HG02759 (cell line): Measurements from ENCODE around the gene NCAPH2.

ENCODE experiments used
- ATAC-seq: cut with Tn5 transposase; IDR thresholded peaks from one replicate; pipeline ENCODE4 v1.9.1; 2021; ENCODE audit warnings: mild to moderate bottlenecking, moderate library complexity; ENCODE audit not compliant: unreplicated experiment

The NCAPH2 gene

DNA sequence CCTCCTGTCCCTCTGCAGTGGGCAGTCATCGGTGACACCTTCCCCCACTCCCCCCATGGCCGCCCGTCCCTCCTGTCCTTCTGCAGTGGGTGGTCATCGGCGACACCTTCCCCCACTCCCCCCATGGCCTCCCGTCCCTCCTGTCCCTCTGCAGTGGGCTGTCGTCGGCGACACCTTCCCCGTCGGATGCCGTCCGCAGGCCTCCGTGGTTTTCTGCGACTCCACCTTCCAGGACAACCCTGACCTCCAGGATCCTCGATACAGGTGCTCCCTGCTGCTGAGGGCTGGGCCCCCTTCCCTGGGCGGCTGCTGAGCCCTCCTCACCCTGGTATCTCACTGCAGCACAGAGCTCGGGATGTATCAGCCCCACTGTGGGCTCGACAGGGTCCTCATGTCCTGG lies 19.1 kb upstream of the NCAPH2 start:
- no peak for ATAC-seq

DNA sequence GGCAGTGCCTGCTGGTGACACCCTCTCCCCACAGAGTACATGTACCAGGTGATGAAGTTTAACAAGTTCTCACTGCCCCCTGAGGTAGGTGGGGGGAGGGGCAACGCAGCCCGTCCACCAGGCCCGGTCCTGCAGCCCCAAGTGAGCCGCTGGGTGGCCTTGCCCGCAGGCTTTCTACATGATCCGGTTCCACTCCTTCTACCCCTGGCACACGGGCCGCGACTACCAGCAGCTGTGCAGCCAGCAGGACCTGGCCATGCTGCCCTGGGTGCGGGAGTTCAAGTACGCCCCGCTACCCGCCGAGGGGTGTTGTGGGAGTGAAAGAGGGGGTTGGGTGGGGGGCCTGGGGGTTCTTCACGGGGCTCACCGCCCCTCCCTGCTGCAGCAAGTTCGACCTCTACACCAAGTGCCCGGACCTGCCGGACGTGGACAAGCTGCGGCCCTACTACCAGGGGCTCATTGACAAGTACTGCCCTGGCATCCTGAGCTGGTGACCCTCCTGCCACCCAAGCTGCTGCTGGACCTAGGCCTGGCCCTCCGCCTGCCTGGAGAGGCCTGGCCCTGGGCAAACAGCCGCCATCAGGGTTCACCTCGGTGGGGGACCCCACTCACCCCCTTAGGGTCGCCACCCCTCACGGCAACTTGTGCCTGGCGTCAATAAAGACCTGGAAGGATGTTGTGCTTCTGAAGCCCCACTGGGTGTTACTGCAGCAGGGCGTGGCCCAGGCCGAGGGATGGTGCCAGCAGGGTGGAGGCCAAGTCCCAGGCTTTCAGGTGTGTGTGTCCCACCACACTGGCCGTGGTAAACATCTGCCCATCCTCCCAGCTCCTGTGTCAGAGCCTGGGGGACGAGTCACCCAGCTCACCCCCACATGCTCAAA lies 18.4 kb upstream of the NCAPH2 start:
- no peak for ATAC-seq

DNA sequence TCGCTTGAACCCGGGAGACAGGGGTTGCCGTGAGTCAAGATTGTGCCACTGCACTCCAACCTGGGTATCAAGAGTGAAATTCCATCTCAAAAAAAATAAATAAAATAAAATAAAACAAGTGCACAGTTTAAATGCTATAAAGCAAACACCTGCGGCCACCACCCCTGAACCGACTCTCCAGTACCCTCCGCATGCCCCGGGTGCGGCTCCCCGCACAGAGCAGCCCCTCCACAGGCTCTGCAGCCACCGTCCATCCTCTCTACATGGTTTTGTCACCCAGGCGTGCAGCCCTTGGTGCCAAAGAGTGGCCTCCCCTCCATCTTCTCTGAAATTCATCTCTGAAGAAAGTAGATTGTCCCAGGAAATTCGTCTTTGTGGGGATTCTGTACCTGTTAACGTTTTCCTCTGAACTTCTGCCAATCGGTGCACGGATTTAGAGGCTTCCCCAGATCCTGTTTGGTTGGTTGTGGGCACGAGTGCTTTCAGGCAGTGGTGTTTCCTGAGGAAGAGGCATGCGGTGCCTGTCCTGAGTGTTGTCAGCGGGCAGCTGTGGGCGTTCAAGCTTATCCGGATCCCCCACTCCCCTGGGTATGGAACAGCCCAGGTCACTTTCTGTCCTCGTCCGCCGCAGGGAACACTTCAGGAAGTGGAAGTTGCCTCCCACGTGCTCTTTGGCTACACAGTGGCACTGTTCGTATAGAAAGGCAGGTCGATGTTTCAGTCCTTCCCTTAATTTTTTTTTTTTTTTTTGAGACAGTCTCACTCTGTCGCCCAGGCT lies 17.3 kb upstream of the NCAPH2 start:
- no peak for ATAC-seq

DNA sequence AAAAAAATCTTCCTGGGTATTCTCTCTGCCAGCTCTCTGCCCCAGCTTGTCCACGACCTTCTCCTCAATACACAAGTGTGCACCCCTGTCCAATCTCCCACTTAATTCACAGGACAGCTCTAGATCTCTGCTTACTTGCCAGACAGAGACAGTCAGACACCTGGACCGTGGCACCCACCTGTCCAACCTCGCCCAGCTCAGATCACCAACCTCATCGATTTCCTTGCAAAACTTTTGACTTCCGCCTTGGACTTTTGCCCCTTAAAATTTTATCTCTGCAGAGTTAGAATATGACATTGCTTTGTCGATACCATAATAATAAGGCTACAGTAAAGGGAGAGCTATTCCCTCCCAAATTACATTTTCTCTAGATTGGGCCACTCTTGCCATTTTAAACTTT lies 10.9 kb upstream of the NCAPH2 start:
- ATAC-seq: no peak

DNA sequence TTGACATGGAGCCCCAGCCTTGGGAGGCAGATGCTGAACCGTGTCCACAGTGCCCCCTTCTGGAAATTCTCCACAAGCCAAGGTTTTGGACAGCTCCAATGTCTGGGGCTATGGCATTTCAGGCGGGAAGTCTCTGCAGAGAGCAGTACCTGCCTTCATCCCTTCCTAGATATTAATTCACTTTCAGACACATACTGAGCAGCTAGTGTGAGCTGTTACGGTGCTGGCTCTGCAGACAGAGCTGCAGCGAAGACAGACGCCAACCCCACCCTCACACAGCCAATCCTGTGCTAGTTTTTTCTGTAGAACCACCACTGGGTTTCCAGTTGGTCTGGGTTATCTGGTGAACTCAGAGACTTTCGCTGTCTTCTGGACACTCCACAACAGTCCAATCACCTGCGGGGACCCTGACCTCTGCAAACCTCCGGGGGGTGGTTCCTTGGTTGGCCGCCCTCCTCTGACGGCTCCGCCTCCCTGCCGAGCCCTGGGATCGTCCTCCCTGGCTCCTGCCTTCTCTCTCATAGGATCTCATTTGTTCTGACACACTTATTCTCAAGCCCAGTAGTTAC lies 9.6 kb upstream of the NCAPH2 start:
- no peak for ATAC-seq

DNA sequence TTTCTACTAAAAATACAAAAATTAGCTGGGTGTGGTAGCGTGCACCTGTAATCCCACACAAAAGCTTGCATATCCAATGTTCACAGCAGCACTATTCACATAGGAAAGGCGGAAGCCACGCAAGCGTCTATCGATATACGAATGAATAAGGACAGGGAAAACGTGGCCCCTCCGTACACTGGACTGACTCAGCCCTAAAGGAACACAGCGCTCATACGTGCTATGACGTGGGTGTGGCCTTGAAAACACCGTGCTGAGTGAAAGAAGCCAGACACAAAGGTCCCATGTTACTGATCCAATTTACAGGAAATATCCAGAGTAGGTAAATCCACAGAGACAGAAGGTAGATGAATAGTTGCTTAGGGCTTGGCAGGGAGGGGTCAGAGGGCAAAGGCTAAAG lies 7.6 kb upstream of the NCAPH2 start:
- no peak for ATAC-seq

DNA sequence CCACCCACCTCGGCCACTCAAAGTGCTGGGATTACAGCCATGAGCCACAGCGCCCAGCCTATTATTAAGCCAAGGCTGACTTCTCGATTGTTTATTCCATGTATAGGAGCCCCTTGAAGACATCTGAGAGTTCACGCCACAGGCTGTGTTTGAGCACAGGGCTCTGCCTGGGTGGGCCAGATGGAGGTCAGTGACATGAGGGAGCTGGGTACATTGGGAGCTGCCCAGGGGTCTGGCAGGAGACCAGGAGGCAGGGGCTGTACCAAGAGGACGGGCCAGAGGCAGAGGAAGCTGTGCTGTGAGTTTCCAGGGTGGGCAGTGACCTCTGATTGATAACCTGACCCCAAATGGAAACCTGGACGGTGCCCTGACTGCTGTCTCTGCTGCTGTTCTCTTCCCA lies 5.9 kb upstream of the NCAPH2 start:
- no peak for ATAC-seq

DNA sequence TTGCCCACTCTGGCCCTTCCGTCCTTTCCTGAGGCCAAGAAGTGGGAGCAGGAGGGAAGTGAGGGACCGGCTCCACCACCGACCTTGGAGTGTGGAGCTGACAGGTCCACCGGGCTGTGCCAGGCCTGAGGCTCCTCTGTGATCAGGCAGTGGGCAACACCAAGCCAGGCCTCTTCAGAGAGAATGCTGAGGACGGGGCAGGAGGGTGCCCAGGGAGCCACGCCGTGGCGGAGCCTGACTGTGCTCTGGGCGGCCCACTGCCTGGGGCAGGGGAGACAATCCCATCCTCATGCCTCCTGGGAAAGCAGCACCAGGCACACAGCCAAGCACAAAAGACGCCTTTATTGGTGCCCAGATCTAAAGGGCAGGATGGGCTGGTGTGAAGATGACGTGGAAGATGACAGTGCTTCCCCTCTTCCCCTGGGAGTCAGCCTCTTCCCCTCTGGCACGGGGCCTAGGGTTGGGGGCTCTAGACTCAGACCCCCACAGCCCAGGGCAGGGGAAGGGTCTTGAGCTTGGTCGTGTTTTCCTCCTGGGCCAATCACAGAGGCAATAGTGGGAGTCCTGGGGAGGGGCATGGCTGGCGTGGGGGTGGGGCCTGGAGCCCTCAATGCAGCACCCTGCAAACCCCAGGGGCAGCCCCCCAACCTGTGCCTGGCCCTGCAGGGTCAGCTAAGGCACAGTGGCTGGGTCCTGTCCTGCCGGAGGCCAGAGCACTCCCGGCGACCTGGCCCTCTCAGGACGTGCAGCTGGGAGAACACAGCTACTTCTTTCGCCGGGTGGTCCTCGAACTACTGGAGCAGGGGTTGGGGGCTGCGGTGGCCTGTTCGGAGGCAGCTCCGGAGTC lies 5.2 kb upstream of the NCAPH2 start:
- no peak for ATAC-seq

DNA sequence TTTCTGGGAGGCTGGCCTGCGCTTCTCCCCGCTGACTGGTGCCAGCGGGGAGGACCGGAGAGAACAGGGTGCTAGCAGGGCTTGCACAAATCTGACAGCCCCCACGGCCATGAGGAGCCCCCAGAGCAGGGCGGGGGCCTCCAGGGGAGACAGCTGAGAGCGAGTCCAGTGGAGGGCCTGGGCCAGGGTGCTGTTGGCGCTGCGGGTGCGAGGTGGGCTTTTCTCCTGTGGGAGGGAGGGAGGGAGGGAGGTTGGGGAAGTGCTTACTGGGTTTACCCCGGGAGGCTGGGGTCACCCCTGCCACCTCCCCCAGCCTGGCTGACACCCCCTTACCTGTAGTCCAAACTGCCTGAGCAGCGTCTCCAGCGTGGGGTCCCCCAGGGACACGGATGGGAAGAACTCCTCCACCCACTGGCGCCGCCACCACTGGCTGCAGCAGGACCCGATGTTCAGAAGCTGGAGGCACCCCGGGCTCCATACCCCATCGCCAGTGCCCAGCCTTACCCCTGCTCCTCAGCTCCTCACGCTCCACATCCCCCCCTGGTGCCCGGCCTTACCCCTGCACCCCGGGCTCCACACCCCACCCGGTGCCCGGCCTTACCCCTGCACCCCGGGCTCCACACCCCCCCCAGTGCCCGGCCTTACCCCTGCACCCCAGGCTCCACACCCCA lies 4.4 kb upstream of the NCAPH2 start:
- no peak for ATAC-seq

DNA sequence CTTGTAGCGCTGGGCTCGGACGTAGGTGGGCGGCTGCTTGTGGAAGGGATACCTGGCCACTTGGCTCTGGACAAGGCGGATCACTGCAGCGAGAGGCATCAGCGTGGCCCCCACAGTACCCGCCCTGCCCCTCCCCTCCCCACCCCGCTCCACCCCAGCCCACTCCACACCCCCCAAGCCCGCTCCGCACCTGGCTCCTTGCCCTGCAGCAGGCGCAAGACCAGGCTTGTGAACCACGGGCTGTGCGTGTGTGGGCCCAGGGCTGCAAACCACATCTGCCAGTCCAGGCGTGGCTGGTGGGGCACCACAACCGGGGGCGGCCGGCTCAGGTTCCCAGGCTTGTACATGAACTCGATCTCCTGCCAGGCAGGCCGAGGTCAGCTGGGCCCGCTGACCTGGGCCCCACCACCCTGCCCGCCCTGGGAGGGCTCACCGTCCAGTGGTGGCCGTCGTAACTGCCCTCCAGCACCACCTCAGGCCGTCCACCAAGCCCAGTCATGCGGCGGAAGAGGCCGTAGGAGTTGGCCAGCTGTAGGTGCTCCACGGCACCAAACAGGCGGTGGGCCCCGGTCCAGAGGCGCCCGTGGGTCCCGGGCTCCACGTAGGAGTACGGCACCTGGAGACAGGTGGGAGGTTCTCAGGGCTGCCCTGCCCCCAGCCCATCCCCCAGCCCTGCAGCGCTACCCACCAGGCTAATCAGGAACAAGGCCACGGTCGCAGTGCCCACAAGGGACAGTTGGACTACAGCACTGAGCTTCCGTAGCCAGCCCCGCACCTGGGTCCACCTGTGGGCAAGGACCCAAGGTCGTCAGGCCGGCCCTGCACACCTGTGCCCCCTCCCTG lies 3.4 kb upstream of the NCAPH2 start:
- no peak for ATAC-seq

DNA sequence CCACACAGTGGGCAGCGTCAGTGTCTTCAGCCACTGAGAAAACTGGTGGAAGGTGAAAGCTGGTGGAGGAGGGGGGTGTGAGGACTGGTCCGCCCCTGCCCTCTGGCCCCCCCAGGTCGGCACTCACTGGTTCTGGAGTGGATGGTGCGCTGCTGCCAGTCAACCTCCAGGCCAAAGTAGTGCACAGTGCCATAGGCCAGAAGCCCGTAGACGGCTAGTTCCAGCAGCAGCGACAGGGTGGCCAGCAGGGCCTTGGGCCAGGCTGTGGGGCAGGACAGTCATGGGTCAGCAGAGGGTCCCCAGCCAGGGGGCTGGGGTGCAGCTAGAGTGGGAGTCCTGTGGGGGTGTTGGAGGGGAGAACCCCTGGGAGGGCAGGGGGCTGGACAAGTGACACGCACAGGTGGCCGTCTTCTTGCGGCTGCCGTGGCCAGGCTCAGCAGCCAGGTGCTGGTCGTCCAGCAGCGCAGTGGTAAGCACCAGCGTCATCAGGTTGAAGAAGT lies 2.7 kb upstream of the NCAPH2 start:
- no peak for ATAC-seq

DNA sequence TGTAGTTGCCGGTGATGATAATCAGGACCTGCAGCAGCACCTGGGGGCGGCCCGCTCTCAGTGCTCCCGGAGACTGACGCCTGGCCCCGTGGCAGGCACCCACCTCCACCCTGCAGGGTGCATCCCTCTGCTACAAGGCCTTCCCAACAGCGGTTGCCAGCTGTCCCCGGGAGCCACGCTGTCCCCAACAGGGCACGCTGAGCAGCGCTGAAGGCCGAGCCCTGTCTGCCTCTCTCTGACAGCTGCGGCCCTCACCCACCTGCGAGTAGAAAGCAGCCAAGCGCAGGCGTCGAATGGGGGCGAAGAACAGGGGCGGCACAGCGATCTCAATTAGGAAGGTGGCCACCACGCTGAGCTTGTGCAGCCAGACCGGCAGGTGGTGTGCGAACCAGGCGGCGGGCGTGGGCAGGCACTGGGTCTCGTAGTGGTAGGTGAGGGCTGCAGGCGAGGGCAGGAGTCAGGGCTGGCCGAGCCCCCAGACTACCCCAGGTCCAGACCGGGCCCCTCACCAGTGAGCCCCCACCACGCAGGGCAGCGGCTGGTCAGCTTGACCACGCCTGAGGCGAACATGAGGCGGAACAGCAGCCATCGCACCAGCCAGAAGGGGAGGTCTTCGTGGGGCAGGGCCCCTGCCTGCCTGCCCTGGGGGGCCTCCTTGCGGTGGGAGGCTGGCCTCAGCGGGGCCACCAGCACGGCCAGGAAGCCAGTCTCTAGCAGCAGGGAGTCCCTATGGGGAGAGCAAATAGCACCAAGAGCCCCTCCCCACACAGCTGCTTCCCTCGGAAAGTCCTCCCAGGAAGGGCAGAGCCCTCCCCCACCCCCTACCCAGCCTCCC lies 2.0 kb upstream of the NCAPH2 start:
- no peak for ATAC-seq

DNA sequence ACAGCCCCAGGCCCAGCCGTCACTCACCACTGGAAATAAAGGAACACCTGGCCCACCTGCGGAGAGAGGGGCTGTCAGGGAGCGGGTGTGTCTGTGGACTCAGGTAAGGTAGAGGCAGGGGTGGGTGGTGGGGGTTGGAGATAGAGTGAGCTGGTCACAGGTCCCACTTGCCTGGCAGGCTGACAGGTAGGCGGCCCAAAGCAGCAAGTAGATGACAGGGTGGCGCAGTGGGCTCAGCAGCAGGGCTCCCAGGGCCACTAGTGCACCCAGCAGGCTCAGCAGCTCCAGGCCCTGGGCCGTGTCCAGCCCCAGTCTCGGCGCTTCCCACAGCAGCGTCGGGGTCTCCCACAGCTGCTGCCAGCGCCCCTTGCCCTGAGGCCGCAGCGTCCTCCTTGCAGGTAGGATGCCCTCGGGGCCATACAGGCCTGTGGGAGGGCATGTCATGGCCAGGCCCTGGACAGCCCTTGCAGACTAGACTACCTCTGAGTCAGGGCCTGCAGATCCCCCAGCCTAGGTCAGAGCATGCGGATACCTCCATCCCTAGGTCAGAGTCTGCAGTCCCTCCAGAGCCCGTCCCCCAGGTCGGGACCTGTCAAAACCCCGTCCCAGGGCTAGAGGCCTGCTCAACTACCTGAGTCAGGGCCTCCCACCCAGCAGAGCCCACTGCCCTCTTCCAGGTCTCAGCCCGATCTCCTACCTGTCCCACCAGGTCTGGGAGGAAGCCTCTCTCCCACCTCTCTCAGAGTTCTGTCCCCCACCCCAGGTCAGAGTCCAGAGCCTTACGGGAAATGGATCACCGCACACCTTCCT lies 1.2 kb upstream of the NCAPH2 start:
- no peak for ATAC-seq

DNA sequence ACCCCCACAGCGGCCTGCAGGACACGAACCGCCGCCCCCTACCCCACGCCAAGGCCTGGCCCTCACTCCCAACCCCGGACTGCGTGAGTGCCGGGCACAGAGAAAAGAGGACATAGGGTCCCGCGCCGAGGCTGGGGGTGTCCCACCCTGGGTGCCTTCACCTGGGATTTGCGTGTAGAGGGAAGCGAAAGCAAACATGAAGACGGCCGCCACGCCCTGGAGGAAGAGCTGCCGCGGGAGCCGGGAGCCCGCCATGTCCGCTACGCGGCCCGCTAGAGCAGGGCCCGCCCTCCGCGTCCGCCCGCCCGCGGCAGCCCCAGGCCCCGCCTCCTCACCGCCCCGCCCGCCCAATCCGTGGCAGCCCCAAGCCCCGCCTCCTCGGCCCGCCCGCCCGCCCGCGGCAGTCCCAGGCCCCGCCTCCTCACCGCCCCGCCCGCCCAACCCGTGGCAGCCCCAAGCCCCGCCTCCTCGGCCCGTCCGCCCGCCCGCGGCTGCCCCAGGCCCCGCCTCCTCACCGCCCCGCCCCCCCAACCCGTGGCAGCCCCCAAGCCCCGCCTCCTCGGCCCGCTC lies 518 bp upstream of the NCAPH2 start, which contains the start of gene LMF2:
Gene LMF2 (minus strand): TSS at position 282 of the 570 bp plus-strand sequence. CDS start 27 bp downstream, at position 255.
- peak; percentile 64 for ATAC-seq

DNA sequence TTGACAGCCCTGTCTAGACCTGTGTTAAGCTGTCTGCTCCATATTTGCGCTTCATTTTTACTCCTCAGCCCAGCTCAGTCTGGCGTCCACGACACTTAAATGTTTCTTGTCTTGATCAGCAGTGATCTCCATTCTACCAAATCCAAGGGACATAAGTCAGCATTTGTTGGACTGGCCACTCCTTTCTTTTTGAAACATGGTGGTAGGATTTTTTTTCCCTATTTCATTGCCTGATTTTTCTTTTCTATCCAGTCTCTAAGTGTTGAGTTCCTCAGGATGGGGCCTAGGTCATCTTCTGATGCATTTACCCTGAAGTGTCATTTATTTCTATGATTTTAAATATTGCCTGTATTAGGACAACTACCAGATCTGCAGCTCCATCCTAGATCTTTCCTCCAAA lies 873 bp downstream of the NCAPH2 start:
- no peak for ATAC-seq

DNA sequence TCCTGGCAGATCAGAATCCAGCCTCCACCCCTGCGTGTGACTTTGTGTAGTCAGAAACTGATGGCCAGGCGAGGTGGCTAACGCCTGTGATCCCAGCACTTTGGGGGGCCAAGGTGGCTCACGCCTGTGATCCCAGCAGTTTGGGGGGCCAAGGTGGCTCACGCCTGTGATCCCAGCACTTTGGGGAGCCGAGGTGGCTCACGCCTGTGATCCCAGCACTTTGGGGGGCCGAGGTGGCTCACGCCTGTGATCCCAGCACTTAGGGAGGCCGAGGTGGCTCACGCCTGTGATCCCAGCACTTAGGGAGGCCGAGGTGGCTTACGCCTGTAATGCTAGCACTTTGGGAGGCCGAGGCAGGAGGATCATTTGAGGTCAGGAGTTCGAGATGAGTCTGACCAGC lies 5.2 kb downstream of the NCAPH2 start:
- no peak for ATAC-seq

DNA sequence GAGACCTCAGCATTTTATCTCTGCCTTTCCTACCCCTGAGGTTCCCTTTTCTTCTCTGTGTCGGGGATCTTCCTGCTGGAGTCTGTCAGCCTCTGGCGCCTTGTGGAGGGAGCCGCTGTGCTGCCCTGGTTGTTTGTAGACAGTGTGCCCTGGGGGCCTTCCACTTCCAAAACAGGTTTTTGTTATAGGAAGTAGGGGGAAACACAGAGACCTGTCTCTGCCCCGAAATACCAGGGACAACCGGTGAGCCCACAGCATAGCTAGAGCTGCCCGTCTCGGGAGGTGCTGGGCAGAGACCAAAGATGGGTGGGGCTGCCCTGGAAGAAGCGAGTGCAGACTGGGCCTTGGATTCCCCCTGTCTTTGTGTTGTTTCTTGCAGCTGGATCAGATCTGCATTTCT lies 8.0 kb downstream of the NCAPH2 start:
- ATAC-seq: no peak
